Activated CD8-positive, alpha-beta T cell treated with anti-CD3 and anti-CD28 coated beads, Interleukin-2, amount 10 ng/mL, durations not matched to agents 7 days and 5 days (primary cell): Measurements from ENCODE around the gene TTYH3. TPM values are rescaled to one million over a fixed set of nuclear protein-coding genes. Genes with fewer than 3 reads are reported as not detected.
"Not testable (repeated sequence)": the region's sequence is repeated elsewhere in the genome, so short reads cannot be mapped to it uniquely, and the experiment has no call there.

Experiments used
- ATAC-seq: fragments of 150-1000 bp; cut with Tn5 transposase; one replicate; pipeline ENCODE4 v1.10.0; 2021; ENCODE audit warnings: moderate library complexity
- CTCF ChIA-PET: fragments of 350-600 bp; sonication (Branson Sonifier 250); formaldehyde crosslinking; loops from one replicate; lab custom pipeline; 2021; ENCODE audit warnings: antibody characterized with exemption; lab: Charles Lee
- POLR2A ChIA-PET: fragments of 350-600 bp; sonication (Branson Sonifier 250); formaldehyde crosslinking; loops from one replicate; lab custom pipeline; 2021; ENCODE audit warnings: antibody characterized with exemption; lab: Charles Lee
- DNase-seq: peaks from one replicate; pipeline ENCODE4 v3.0.0-alpha.2; 2020
- H3K27ac Mint-ChIP-seq: one replicate; pipeline ENCODE4 v1.8.0; 2021; ENCODE audit warnings: mild to moderate bottlenecking, mixed read lengths
- H3K27me3 Mint-ChIP-seq: one replicate; pipeline ENCODE4 v1.8.0; 2021; ENCODE audit warnings: low read depth, mixed read lengths
- H3K36me3 Mint-ChIP-seq: one replicate; pipeline ENCODE4 v1.8.0; 2021; ENCODE audit warnings: low read depth, mixed read lengths
- H3K4me1 Mint-ChIP-seq: one replicate; pipeline ENCODE4 v1.8.0; 2021; ENCODE audit warnings: low read depth, mixed read lengths
- H3K4me3 Mint-ChIP-seq: one replicate; pipeline ENCODE4 v1.8.0; 2021; ENCODE audit warnings: mild to moderate bottlenecking, mixed read lengths
- H3K9me3 Mint-ChIP-seq: one replicate; pipeline ENCODE4 v1.8.0; 2022; ENCODE audit warnings: mixed read lengths; ENCODE audit not compliant: insufficient read depth
- total RNA-seq, 2 experiments: library from RNA; stranded (reverse); gene quantifications; one replicate each; pipeline ENCODE4 v1.2.3, GENCODE V29; 2021

Gene TTYH3
- total RNA-seq, 2 experiments from 2014 or later = 37.0 to 37.7 TPM

DNA sequence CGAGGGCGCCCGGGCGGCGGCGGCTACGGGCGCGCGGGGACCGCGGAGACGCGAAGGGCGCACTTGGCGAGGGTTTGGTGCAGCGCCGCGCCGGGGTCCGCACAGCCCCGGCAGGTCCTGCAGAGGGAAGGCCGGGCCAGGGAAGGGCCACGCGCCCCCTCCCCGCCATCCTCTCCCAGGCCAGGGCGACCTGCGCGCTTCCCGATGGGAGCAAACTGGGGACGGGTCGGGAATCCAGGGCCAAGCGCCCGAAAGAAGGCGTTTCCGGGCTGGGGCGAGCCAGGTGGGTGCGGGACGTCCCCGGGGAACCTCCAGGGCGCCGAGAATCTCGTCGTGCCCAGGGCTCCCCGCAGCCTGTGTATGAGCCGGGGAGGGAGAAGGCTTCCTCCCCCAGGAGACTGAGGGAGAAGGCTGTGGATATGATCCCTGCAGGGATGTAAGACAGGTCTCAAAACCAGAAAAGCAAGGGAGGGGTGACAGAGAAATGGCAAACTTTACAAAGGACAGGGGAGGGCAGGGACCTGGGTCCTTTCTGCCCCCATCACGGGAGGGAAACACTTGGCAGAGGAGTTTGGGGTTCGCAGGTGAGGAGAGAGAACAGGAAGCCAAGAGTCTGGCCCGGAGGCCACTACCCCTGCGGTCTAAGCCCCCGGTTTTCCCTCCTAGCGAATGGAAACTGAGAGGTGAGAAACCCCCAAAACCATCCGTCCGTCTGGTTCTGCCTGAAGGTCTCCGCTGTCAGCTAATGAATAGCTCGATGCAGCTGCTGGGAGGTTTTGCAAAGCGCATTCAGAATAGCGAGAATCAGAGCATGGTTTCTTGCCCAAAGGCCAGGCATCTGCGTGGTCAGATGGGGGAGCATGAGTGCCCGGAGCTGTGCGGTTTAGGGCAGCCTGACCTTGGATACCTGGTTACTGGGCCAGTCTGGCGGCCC is 56.9 kb downstream of the TTYH3 start:
- POLR2A ChIA-PET = interaction anchor here (2.1 kb wide), 1 partner anchor 10 kb away, joined by 8 read pairs; no protein-coding TSS in a partner anchor
- peaks cover 22% of the 10 kb centered on the region for H3K4me1 Mint-ChIP-seq
- H3K36me3 Mint-ChIP-seq = no peaks in the 10 kb centered on the region
- H3K27ac Mint-ChIP-seq = no peak overlapping the region
- H3K4me3 Mint-ChIP-seq = peak overlapping the region; percentile 30
- peak; percentile 30 for DNase-seq
- CTCF ChIA-PET = interaction anchor here (0.8 to 2.2 kb wide), 3 partner anchors 7 to 131 kb away, joined by 4 to 19 read pairs (median 7); no protein-coding TSS in a partner anchor
- ATAC-seq = peak; percentile 38
- peaks cover 44% of the 10 kb centered on the region for H3K27me3 Mint-ChIP-seq
- no peaks in the 10 kb centered on the region for H3K9me3 Mint-ChIP-seq

DNA sequence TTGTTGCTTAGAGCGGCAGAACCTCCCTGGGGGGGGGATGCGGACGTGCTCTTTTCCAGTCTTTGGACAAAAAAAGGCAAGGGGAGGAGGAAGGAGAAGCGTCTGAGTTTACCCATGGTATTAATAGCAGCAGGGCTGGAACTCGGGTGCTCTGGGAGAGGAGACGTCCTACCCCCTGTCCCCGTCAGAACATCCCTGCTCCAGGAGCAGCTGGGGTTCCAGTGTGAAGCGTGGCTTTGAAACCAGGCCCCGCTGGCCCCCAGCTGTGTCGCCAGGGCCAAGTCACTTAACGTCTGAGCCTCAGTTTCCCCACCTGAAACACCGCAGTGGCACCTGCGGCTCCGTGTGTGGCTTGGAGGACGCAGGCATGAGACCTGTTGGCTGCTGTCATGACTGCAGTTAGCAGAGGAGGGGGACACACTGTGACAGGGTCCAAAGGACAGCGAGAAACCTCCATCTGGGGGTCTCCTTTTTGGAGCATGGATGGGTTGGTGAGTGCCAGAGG is 57.6 kb downstream of the TTYH3 start:
- H3K27ac Mint-ChIP-seq = no peak overlapping the region
- H3K4me1 Mint-ChIP-seq = peaks cover 22% of the 10 kb centered on the region
- H3K36me3 Mint-ChIP-seq = no peaks in the 10 kb centered on the region
- POLR2A ChIA-PET = interaction anchor here (1.1 to 2.1 kb wide), 2 partner anchors 10 to 21 kb away, joined by 3 to 8 read pairs; no protein-coding TSS in a partner anchor
- H3K4me3 Mint-ChIP-seq = no peak overlapping the region
- H3K9me3 Mint-ChIP-seq = no peaks in the 10 kb centered on the region
- CTCF ChIA-PET = interaction anchor here (1.1 to 2.2 kb wide), 5 partner anchors 8 to 221 kb away, joined by 3 to 19 read pairs (median 8); no protein-coding TSS in a partner anchor
- H3K27me3 Mint-ChIP-seq = peaks cover 44% of the 10 kb centered on the region
- no peak for ATAC-seq
- DNase-seq = no peak

DNA sequence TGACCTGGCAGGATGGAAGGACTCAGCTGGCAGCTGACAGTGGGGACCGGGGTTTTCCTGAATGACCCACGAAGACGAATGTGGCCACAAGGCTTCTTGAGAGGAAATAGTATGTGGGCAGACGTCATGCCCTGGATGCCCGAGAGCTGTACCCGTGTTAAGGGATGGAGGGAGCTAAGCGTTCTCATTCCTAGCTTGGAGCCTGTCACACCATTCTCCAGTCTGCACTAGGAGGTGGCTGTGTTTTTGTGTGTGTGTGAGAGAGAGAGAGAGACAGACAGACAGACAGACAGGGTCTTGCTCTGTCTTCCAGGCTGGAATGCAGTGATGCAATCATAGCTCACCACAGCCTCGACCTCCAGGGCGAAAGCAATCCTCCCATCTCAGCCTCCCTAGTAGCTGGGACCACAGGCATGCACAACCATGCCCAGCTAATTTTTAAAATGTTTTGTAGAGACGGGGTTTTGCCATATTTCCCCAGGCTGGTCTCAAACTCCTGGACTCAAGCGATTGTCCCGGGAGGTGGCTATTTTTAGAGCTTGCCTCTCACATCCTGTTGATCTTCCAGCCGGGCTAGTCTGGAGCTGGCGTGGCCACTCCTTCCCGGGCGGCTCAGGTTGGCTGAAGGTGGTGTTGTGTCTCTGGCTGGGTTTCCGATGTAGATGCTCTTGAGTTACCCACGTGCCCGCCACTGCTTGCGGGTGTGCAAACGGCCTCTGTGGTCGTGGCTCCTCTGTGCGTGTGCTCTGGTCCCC is 58.3 kb downstream of the TTYH3 start:
- no peak for DNase-seq
- peaks cover 22% of the 10 kb centered on the region for H3K4me1 Mint-ChIP-seq
- no peak overlapping the region for H3K4me3 Mint-ChIP-seq
- H3K9me3 Mint-ChIP-seq = no peaks in the 10 kb centered on the region
- ChIA-PET CTCF (interaction anchor here (1.1 to 2.2 kb wide), 6 partner anchors 9 to 221 kb away, joined by 3 to 19 read pairs (median 8); no protein-coding TSS in a partner anchor), POLR2A (interaction anchor here (1.1 to 2.1 kb wide), 2 partner anchors 9 to 20 kb away, joined by 3 to 8 read pairs; no protein-coding TSS in a partner anchor)
- H3K27me3 Mint-ChIP-seq = peaks cover 43% of the 10 kb centered on the region
- no peak for ATAC-seq
- H3K27ac Mint-ChIP-seq = no peak overlapping the region
- no peaks in the 10 kb centered on the region for H3K36me3 Mint-ChIP-seq

DNA sequence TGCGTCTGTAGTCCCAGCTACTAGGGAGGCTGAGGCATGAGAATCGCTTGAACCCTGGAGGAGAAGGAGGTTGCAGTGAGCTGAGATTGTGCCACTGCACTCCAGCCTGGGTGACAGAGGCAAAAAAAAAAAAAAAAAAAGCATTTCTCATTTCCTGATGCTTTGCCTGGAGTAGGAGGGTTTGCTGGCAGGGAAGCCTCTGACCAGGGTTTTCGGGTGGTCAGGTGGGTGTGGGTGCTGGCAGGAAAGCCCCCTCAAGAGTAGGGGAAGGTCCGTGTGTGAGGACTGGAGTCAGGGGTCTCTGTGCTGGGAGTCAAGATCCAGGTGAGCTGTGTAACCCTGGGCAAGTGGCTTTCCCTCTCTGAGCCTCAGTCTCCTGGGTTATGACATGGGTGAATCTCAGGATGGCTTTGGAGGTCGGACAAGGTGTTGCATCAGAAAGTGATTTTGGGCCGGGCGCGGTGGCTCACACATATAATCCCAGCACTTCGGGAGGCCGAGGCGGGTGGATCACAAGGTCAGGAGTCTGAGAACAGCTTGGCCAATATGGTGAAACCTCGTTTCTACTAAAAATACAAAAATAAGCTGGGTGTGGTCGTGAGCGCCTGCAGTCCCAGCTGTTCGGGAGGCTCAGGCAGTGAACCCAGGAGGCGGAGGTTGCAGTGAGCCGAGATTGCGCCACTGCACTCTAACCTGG is 59.4 kb downstream of the TTYH3 start:
- no peak for DNase-seq
- ChIA-PET CTCF (interaction anchor here (1.1 to 2.8 kb wide), 4 partner anchors 19 to 83 kb away, joined by 3 to 16 read pairs (median 4); no protein-coding TSS in a partner anchor), POLR2A (interaction anchor here (0.6 kb wide), 1 partner anchor 67 kb away, joined by 3 read pairs; no protein-coding TSS in a partner anchor)
- Mint-ChIP-seq H3K27me3 (peaks cover 38% of the 10 kb centered on the region), H3K4me3 (no peak overlapping the region), H3K4me1 (peaks cover 22% of the 10 kb centered on the region), H3K9me3 (no peaks in the 10 kb centered on the region), H3K36me3 (no peaks in the 10 kb centered on the region), H3K27ac (peak overlapping the region; percentile 16)
- no peak for ATAC-seq

DNA sequence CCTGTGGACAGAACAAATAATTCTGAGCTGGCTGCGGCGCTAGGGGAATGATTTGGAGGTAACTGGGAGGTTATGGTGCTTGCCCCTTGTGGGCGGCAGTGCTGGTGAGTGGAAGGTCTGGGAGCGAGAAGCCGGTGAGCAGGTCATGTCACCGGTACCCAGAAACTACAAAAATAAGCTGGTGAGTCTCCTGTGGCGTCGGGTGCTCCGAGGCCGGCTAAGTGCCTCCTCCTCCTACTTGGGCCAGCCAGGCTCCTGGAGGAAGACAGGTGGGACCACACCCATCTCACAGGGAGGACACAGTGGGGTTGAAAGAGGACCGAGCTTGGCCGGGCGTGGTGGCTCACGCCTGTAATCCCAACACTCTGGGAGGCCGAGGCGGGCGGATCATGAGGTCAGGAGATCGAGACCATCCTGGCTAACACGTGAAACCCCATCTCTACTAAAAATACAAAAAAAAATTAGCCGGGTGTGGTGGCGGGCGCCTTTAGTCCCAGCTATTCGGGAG is 60.2 kb downstream of the TTYH3 start:
- H3K9me3 Mint-ChIP-seq, H3K4me3 Mint-ChIP-seq, H3K27ac Mint-ChIP-seq, ATAC-seq, H3K36me3 Mint-ChIP-seq, DNase-seq: not testable (repeated sequence)
- Mint-ChIP-seq H3K4me1 (peaks cover 22% of the 10 kb centered on the region), H3K27me3 (peaks cover 39% of the 10 kb centered on the region)
- ChIA-PET CTCF (interaction anchor here (1.1 to 2.8 kb wide), 3 partner anchors 18 to 49 kb away, joined by 3 to 16 read pairs (median 4); no protein-coding TSS in a partner anchor), POLR2A (interaction anchor here (0.8 to 1.1 kb wide), 2 partner anchors 10 to 22 kb away, joined by 3 read pairs; no protein-coding TSS in a partner anchor)

DNA sequence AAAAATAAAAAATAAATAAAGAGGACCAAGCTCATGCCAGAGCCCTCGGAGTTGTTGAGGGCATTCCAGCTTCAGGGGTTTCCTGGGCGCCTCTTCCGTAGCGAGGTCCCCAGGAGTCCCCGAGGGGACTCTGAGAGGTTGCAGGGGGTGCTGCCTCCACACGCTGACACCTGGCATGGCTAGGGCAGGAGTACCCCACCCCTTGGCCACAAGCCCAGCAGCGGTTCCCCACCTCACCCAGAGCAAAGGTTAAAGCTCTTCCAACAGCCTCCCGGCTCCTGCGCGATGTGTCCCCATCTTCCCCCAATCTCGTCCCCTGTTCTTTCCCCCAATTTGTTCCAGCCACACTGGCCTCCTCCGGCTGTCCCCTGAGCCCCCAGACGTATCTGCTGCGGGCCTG is 60.8 kb downstream of the TTYH3 start:
- peaks cover 37% of the 10 kb centered on the region for H3K27me3 Mint-ChIP-seq
- POLR2A ChIA-PET = interaction anchor here (0.8 to 1.1 kb wide), 2 partner anchors 10 to 21 kb away, joined by 3 read pairs; no protein-coding TSS in a partner anchor

DNA sequence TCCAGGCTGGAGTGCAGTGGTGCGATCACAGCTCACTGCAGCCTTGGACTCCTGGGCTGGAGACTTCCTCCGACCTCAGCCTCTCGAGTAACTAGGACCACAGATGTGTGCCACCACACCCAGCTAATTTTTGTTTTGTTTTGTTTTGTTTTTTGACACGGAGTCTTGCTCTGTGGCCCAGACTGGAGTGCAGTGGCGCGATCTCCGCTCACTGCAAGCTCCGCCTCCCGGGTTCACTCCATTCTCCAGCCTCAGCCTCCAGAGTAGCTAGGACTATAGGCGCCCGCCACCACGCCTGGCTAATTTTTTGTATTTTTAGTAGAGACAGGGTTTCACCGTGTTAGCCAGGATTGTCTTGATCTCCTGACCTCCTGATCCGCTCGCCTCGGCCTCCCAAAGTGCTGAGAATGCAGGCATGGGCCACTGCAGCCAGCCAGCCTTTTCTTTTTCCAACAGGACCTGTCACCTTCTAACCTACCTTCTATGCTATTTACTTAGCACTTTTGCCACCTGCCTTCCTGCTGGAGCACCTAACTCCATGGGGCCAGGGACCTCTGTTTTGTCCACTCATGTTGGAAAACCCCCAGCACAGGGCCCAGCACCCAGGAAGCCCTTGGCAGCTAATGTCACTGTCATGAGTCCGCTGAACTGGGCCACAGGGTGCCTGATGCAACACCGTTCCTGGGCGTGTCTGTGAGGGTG is 61.8 kb downstream of the TTYH3 start:
- ChIA-PET POLR2A (interaction anchor here (1.1 kb wide), 1 partner anchor 11 kb away, joined by 3 read pairs; no protein-coding TSS in a partner anchor), CTCF (interaction anchor here (2.8 kb wide), 1 partner anchor 16 kb away, joined by 16 read pairs; no protein-coding TSS in a partner anchor)
- not testable (repeated sequence) for H3K27ac Mint-ChIP-seq, DNase-seq, H3K36me3 Mint-ChIP-seq, ATAC-seq, H3K9me3 Mint-ChIP-seq, H3K4me3 Mint-ChIP-seq
- peaks cover 31% of the 10 kb centered on the region for H3K4me1 Mint-ChIP-seq
- peaks cover 33% of the 10 kb centered on the region for H3K27me3 Mint-ChIP-seq

More for the DNA sequence above, 60.8 kb downstream of the TTYH3 start:
- Mint-ChIP-seq H3K9me3 (no peaks in the 10 kb centered on the region), H3K27ac (no peak overlapping the region), H3K4me3 (no peak overlapping the region), H3K4me1 (peaks cover 25% of the 10 kb centered on the region), H3K36me3 (no peaks in the 10 kb centered on the region)
- CTCF ChIA-PET = interaction anchor here (1.1 to 2.8 kb wide), 3 partner anchors 17 to 49 kb away, joined by 3 to 16 read pairs (median 4); no protein-coding TSS in a partner anchor
- no peak for ATAC-seq
- no peak for DNase-seq

DNA sequence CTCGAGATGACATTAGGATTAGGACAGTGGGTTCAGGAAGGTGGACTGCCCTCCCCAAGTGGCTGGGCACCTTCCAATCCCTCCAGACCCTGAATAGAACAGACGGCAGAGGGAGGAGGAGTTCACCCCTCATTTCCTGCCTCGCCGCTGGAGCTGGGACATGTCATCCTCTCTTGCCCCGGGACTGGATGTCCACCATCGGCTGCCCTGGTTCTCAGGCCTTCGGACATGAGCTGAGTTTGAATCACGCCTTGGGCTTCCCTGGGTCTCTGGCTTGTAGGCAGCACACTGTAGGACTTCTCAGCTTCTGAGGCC is 62.3 kb downstream of the TTYH3 start:
- ATAC-seq, POLR2A ChIA-PET, H3K9me3 Mint-ChIP-seq, CTCF ChIA-PET, DNase-seq, H3K36me3 Mint-ChIP-seq, H3K4me3 Mint-ChIP-seq, H3K27ac Mint-ChIP-seq: not testable (repeated sequence)
- Mint-ChIP-seq H3K4me1 (peaks cover 31% of the 10 kb centered on the region), H3K27me3 (peaks cover 28% of the 10 kb centered on the region)

DNA sequence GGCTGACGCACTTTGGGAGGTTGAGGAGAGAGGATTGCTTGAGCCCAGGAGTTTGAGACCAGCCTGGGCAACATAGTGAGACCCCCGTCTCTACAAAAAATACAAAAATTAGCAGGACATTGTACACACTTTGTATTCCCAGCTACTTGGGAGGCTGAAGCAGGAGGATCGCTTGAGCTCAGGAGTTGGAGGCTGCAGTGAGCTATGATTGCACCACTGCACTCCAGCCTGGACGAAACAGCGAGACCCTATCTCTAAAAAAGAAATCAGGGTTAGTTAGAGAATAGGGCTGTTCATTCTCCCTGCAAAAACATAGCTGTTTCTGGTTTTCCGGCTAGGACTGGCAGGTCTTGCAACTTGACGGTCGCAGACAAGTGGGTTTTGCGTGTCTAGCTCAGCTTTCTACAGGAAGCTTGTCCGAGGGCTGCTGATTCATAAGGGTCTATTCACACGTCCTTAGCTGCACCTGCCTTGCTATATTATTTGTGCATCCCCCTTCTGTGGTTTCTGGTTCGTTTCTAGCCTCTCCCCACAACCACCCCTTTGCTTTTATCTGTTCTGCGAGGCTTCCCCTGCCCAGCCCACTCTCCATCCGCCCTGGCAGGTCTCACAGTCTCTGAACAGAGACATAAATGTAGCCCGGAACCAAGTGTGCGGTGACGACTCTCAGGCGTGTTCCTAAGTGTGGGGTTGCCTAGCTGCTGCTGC is 66.9 kb downstream of the TTYH3 start:
- Mint-ChIP-seq H3K27ac (peak overlapping the region; percentile 88), H3K36me3 (no peaks in the 10 kb centered on the region), H3K27me3 (peaks cover 23% of the 10 kb centered on the region), H3K4me3 (peak overlapping the region; percentile 58), H3K9me3 (no peaks in the 10 kb centered on the region), H3K4me1 (peaks cover 32% of the 10 kb centered on the region)
- DNase-seq (peak; percentile 94), ATAC-seq (peak; percentile 96)
- ChIA-PET CTCF (interaction anchor here (0.8 to 5.1 kb wide), 16 partner anchors 9 to 248 kb away, joined by 3 to 116 read pairs (median 4); no protein-coding TSS in a partner anchor), POLR2A (interaction anchor here (0.6 to 3.8 kb wide), 6 partner anchors 9 to 224 kb away, joined by 3 to 48 read pairs (median 6); no protein-coding TSS in a partner anchor)
